Fibroblast of skin of left quadriceps (primary cell): ENCODE data around the gene DDIT4L.
A peak's percentile ranks its signal among the peaks of the same experiment; 100 is the strongest.
"Not testable (repeated sequence)": the region's sequence is repeated elsewhere in the genome, so short reads cannot be mapped to it uniquely, and the experiment has no call there.

Source experiments
- DNase-seq, 2 experiments: peaks; one replicate each; pipeline ENCODE4 v3.0.0-alpha.2; 2013; ENCODE audit warnings: low read depth in 2 of 2

The DDIT4L gene

GRCh38 chr4:100189820-100190642 is at the start of gene DDIT4L:
Gene DDIT4L, minus strand, starts transcription at chr4:100190468. Its CDS starts 485 bp downstream, at chr4:100189983.
- peak in 1 of 2 experiments; percentile 13 for DNase-seq

DNA sequence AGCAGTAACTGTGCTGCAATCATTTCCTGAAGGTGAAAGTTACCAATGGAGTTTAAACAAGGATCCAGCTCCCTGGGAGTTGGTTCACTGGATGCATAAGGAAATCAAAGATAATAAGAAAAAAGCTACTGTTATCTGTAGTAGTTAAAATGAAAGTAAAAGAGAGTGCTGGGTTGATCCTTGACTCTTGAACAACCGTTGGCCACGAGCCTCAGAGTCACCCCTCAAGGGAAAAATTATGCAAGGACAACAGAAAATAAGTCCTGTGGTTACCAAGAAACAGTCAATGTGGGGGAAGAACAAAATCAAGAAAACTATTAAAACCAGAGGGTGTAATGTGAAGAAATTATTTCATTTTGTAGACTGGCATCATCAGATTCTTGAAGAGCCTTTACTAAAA is 49.7 kb upstream of the DDIT4L start:
- DNase-seq: no peak

GRCh38 chr4:100224721-100225120 is 34.5 kb upstream of the DDIT4L start:
- no peak for DNase-seq

- no peak for DNase-seq
Observed at GRCh38 chr4:100224160-100224559, 33.9 kb upstream of the DDIT4L start.

GRCh38 chr4:100208964-100209363 is 18.7 kb upstream of the DDIT4L start:
- no peak for DNase-seq

GRCh38 chr4:100208459-100208858 is 18.2 kb upstream of the DDIT4L start:
- DNase-seq: no peak

GRCh38 chr4:100206850-100207249 is 16.6 kb upstream of the DDIT4L start:
- no peak for DNase-seq

DNA sequence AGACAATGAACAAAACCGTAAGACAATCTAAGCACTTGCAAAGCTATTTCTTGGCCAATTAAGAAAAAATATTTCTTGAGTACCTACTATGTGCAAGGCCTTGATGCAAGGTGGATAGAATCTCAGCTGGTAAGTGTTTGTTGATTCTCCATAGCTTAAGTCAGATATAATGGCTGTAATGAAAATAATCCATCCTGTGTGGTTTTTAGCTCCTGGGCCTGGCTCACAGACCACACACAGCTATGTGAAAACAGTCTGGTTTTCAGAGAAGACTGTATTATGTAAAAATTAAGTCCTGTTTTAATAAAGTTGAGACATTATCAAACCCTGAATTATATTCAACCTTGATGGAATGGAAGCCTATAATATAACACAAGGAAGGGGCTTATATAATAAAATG is 7.8 kb upstream of the DDIT4L start:
- no peak for DNase-seq

- DNase-seq: not testable (repeated sequence)
Observed at GRCh38 chr4:100196388-100197071, 6.3 kb upstream of the DDIT4L start.

- DNase-seq: no peak
Observed at GRCh38 chr4:100190643-100191600, 654 bp upstream of the DDIT4L start.

DNA sequence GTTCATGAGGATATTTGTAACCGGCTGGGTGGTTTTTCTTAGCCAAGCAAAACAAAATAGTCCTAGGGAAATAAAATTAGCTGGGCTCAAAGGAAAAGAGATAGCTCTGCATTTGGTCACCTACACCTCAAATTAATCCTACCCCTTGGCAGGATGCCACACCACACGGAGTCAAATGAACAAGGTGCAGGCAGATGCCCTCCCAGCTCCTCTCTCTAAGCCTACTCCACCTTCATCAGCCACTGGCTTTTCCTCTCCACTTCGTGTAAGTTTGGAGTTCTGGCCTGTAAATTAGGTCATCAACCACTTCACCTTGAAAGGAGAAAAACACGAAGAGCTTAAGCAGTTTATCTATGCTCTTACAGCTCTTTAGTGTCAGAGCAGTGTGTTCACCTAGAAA is 1.4 kb downstream of the DDIT4L start:
- no peak for DNase-seq

DNA sequence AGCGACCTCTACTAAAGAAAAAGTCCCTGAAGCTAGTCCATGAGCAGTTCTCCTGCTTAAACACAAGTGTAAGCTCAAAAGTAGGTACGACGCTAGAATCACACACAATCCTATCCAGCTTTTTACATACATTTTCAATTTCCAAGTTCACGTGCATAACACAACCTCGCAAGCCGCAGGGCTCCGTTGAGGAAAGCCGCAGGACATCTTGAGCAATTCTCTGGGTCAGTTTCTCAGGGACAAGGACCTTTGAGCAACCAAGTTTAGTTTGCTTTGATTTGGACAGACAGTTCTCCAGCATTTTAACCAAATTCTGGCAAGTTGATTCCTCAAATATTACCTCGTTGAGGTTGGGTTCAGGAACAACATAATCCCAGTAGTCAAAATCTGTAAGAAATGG is 2.5 kb downstream of the DDIT4L start:
- no peak for DNase-seq

DNA sequence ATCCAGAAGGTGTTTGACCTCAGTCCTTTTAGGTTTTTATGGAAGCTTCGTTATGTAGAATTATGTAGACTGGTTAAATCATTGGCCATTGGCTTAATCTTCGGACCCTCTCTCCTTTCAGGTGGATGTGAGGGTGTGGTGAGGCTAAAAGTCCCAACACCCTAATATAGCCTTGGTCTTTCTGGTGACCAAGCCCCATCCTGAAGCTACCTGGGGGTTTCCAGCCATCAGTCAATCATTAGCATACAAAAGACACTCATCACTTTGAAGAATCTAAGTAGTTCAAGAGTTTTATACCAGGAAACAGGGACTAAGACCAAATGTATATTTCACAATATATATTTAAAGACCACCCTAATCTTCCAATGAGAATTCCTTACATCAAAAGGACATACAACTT is 5.5 kb downstream of the DDIT4L start:
- no peak for DNase-seq

DNA sequence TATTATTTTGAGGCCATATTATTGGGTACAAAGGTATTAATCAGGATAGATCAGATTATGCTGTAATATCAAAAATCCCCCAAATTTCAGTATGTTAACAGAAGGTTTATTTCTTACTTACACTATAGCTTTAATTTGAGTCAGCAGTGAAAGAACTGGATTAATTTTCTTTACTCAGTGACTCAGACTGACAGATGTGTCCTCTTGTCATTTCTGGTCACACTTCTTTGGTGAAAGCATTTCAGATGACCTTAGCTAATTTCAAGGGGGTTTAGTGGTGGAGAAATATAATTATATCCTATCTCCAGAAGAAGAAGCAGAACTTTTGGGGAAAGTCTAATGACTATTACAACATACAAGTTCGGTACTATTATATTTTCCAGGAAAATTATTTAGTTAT is 12.4 kb downstream of the DDIT4L start:
- no peak for DNase-seq

- no peak for DNase-seq
Observed at GRCh38 chr4:100177126-100177525, 13.1 kb downstream of the DDIT4L start.

GRCh38 chr4:100175858-100176257 is 14.4 kb downstream of the DDIT4L start:
- DNase-seq: no peak

DNA sequence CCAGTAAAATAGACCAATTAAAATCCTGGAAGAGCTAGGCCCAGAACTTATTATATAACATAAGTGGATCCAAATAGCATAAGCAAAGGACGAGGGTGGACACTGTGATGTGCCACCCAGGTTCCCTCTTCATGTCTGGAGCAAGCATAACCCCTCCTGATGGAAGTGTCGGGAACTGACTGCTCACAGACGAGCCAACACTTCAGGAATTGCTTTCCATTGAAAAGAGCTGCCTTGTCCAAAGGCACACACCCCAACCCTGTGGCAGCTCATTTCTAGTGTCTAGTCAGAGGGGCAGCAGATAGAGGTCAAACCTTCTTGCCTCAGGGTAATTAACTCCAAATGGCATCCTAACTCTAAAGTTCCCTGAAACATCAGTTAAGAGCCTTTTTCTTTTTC is 15.3 kb downstream of the DDIT4L start:
- no peak for DNase-seq

GRCh38 chr4:100170986-100171385 is 19.3 kb downstream of the DDIT4L start:
- no peak for DNase-seq

GRCh38 chr4:100169491-100170485 is 20.5 kb downstream of the DDIT4L start:
- DNase-seq: no peak

- no peak for DNase-seq
Observed at GRCh38 chr4:100168521-100168920, 21.7 kb downstream of the DDIT4L start.
